GM21390 (cell line): ENCODE results near the gene PTPMT1.
"Not testable (repeated sequence)": the region's sequence is repeated elsewhere in the genome, so short reads cannot be mapped to it uniquely, and the experiment has no call there.

Experiments used
- ATAC-seq: cut with Tn5 transposase; IDR thresholded peaks from one replicate; pipeline ENCODE4 v1.9.1; 2021; ENCODE audit not compliant: unreplicated experiment

PTPMT1 gene

DNA sequence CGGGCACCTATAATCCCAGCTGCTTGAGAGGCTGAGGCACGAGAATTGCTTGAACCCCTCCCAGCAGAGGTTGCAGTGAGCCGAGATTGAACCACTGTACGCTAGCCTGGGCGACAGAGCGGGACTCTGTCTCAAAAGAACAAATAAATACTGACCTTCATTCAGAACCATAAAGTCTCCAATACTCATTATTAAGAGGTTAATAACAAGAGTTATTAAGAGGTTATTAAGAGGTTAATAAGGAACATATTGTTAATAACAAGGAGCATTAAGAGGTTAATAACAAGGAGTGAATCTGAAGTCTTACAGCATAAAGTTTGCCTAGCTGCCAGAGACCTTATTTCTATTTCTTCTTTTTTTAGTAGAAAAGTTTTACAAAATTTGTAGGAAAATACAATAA is 20.1 kb upstream of the PTPMT1 start:
- ATAC-seq = no peak

DNA sequence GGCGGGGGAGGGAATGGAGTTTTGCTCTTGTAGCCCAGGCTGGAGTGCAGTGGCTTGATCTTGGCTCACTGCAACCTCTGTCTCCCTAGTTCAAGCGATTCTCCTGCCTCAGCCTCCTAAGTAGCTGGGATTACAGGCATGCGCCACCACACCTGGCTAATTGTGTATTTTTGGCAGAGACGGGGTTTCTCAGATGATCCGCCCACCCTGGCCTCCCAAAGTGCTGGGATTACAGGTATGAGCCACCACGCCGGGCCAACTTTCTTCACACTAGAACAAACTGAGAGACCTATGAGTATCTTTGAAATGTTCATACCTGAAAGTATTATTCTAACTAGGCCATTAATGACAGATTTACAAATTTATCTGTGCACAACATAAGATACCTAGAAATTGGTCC is 19.1 kb upstream of the PTPMT1 start:
- not testable (repeated sequence) for ATAC-seq

DNA sequence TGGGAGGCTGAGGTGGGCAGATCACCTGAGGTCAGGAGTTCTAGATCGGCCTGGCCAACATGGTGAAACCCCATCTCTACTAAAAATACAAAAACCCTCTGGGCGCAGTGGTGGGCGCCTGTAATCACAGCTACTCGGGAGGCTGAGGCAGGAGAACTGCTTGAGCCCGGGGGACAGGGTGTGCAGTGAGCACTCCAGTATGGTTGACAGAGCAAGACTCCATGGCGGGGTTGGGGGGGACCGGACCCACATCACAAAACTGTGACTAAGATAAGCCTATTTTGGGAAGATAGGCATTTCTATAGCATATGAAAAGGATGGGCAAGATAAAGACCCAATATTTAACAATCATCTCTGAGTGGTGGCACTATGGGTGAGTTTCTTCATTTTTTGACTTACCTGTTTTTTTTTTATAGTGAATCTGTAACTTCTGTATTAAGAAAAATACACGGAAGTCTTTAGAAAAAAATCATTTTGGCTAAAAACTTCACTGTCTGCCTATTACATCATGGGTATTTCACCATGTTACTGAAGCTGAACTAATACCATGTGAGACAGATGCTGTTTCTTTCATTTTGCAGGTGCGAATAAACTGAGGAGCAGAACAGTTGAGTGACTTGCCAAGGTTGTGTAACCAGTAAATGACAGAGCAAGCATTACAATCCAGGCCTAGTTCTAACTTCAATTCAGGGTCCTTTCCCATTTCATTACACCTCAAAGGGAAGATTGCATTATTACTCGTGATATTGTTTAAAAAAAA is 14.9 kb upstream of the PTPMT1 start:
- ATAC-seq = no peak

DNA sequence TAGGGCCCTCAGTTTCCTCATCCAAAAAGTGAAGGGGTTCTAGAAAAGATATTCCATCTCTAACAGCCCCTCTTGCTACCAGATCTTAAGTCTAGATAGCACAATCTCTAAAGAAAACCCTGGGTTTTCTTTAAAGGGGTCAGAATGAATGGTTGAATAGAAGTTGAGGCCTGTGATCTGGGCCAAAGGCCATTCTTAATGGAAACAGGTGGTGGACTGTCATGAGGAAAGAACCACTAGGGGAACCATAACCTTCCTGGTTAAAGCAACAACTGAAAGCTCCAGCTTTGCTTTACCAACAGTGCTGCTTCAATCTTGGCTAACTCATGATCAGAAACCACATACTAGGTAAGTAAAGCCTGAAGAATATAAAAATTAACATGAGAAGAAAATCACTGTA is 14.3 kb upstream of the PTPMT1 start:
- ATAC-seq = no peak

DNA sequence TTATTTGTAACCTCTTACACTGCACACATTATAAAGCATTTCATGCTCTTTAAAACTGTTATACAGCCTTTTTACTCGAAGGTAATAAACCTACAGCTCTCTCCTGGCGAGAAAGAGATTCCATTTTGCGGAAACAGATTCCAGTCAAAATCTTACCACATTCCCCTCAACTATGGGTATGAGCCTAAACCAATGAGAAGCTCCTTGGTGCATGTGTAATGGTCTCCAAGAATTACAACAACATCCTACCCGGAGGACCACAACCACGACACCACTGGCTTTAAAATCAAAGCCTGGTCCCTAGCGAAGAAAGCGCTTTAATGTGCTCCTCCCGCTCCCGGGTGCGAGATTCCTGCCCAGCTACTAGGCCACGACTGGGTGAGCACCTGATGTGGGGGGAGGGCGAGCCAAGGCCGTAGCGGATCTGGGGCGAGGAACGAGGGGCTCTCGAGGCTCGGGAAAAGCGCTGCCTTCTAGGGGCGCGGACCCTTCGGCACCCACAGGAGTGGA is 13.3 kb upstream of the PTPMT1 start:
- ATAC-seq = no peak

DNA sequence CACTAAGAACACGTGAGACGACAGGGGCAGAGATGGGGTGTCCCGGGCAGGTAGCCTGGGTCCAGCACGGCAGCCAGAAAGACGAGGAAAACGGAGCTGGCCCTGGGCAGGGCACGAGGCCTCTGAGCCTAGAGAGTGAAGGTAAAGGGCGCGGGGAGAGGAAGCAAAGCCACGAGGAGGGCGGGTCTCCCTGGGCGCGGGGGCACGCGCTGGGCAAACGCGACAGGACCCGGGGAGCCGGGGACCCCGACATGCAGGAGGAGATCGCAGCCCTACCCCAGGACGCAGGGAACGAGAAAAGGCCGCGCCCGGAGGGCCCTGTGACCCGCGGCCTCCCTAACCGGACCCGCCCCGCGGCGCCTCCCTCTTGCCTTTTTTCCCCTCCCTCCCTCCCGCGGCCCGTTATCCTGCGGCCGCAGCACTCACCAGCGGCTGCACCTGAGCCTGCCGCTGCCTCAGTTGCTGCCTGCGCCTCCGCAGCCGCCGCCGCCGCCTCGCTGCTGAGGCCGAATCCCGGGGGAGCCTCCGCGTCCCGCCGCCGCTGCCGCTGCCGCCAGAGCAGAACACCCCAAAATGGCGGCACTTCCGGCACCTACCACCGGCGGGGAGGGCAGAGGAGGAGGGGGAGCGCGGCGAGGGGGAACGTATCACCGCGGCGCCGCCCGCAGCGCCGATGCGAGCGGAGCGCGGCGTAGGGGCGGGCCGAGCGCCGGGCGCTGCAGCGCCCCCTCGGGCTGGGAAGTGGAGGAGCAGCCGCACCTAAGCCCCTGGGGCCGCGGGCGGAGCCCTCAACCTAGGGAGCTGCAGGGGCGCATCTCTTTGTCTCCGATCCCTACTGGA is 12.6 kb upstream of the PTPMT1 start, which contains the start of gene CELF1:
CELF1 (minus strand) TSS at position 567 of the 840 bp plus-strand sequence. CDS start 53,609 bp downstream, outside the sequence.
- peak; percentile 93 for ATAC-seq

DNA sequence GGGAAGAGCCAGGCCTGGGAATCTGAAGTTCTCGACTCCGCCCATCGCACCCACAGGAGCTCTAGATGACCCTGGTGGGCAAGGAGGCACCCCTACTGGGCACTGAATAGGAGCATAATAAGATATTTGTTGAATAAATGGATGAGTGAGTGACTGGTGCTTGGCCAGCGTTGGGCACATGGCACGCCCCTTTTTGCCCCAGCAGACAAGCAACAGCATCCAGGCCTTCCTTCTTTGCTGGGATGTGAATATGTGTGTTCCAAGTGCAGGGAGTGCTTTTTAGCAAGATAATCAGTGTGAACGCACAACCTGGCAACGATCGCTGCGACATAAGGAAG is 12.0 kb upstream of the PTPMT1 start:
- ATAC-seq = peak; percentile 15

DNA sequence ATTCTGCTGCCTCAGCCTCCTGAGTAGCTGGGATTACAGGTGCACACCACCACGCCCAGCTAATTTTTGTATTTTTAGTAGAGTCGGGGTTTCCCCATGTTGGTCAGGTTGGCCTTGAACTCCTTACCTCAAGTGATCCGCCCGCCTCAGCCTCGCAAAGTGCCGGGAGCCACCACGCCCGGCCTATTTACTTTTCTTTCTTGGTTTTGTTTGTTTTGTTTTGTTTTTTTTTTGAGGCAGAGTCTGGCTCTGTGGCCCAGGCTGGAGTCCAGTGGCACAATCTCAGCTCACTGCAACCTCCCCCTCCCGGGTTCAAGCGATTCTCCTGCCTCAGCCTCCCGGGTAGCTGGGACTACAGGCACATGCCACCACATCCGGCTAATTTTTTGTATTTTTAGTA is 8.4 kb upstream of the PTPMT1 start:
- not testable (repeated sequence) for ATAC-seq

DNA sequence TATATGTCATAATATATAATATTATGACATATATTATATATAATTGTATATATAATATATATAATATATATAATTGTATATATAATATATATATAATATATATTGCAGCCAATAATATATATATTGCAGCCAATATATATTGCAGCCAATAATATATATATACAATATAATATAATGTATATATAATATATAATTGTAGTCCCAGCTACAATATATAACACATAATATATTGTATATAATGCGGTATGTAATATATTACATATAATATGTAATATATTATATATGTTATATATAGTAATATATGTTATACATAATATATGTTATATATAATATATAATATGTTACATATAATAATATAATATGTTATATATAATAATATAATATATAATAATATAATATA is 6.7 kb upstream of the PTPMT1 start:
- ATAC-seq = no peak

DNA sequence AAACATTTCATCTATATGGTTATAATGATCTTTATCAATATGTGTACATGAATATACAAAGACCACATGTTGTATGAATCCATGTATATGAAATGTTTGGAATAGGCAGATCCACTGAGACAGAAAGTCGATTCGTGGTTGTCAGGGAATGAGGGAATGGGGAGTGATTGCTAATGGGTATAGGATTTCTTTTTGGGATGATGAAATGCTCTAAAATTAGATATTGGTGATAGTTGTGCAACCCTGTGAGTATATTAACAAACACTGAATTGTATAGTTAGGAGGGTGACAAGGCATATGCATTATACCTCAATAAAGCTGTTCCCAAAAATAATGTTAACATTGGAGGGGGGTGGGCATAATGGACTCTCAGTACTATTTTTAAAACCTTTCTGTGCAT is 5.0 kb upstream of the PTPMT1 start:
- no peak for ATAC-seq

DNA sequence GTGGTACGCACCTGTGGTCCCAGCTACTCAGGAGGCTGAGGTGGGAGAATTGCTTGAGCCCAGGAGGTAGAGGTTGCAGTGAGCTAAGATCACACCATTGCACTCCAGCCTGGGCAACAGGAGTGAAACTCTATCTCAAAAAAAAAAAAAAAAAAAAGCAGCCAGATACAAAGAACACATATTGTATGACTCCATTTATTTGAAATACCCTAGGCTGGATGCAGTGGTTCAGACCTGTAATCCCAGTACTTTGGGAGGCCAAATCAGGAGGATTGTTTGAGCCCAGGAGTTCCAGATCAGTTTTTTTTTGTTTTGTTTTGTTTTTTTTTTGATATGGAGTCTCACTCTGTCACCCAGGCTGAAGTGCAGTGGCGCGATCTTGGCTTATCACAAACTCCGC is 3.0 kb upstream of the PTPMT1 start:
- not testable (repeated sequence) for ATAC-seq

DNA sequence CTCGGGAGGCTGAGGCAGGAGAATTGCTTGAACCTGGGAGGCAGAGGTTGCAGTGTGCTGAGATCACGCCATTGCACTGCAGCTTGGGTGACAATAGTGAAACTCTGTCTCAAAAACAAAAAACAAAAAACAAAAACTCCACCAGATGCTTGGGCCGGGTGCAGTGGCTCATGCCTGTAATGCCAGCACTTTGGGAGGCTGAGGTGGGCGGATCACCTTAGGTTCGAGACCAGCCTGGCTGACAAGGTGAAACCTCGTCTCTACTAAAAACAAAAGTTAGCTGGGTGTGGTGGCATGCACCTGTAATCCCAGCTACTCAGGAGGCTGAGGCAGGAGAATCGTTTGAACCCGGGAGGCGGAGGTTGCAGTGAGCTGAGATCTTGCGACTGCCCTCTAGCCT is 1.0 kb upstream of the PTPMT1 start:
- ATAC-seq = not testable (repeated sequence)

DNA sequence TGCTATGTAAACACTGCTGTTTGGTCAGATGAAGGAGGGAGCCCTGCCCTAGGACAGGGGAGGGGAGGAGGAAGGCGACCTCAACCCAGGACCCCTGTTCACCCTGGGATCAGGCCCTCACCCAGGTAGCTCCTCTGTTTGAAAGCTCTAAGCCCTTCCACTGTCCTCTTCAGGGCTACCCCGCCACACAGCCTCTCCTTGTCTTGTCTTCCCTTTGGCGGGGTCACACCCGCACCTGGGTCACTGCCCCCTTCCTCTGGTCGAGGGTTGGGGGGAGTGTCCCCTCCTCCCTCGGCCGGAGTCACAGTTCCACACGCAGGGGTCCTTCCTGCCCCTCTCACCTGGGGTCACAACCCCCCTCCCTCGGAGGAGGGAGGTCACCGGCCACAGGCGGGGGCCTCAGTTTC is 463 bp upstream of the PTPMT1 start:
- no peak for ATAC-seq

DNA sequence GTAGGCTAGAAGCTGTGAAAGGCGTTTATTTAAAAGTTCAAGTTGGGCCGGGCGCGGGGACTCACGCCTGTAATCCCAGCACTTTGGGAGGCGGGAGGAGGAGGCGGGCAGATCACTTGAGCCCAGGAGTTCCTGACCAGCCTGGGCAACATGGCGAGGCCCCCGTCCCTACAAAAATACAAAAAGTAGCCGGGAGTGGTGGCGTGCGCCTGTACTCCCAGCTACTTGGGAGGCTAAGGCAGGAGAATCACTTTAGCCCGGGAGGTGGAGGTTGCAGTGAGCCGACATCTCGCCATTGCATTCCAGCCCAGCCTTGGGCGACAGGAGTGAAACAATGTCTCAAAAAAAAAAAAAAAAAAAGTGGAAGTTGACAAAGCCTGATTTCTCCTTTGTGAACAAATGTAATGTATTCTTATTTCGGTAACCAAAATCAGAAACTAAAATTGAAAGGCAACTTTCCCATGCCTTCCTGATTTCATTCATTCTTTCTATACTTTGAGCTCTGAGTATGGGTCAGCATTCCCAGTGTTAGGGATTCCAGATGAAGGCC is 825 bp downstream of the PTPMT1 start:
- peak; percentile 16 for ATAC-seq

DNA sequence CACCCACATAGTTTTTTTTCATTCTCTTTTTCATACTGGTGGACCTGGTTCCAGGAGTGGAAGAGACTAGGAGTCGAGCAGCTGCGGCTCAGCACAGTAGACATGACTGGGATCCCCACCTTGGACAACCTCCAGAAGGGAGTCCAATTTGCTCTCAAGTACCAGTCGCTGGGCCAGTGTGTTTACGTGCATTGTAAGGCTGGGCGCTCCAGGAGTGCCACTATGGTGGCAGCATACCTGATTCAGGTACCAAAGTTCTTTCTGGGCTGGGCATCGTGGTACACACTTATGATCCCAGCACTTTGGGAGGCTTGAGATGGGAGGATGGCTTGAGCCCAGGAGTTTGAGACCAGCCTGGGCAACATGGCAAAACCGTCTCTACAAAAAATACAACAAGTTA is 4.2 kb downstream of the PTPMT1 start:
- no peak for ATAC-seq

DNA sequence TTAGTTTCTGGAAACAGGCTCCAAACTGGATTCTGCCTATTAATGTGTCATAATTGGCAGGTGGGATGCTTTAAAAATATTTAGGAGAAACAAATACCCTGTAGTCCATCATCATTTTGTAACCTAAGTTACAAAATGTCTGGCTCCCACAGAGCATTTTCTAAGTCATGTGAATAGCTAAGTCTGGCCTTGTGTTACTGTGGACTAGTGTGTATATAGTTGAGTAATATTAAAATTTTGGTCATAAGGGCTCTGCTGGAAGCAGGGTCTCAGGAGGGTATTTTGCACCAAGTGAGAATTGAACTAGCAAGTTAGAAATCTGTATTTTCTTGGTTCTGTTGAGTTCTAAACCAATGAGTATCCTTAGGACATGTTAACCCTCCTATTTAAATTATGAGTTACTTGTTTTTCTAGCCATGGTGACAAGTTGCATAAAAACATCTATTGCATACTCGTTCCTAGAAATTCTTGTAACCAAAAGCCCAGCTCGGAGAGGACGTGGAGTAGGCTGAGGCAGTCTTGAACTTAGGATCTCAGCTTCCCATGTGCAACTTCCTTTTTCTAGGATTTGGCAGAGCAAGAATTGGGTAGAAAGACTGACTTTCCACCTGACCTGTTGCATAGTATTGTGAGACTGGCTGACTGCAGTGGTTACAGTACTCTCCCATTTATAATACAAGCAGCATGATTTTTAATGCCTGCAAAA is 5.4 kb downstream of the PTPMT1 start:
- no peak for ATAC-seq

DNA sequence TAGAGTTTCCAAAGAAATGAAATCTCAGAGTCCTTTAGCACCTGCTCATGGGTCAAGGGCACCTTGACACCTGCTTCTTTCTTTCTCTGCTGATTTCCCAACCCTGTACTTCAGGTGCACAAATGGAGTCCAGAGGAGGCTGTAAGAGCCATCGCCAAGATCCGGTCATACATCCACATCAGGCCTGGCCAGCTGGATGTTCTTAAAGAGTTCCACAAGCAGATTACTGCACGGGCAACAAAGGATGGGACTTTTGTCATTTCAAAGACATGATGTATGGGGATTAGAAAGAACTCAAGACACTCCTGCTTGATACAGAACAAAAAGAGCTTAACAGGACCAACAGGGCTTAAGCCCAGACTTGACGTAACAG is 5.9 kb downstream of the PTPMT1 start:
- no peak for ATAC-seq

DNA sequence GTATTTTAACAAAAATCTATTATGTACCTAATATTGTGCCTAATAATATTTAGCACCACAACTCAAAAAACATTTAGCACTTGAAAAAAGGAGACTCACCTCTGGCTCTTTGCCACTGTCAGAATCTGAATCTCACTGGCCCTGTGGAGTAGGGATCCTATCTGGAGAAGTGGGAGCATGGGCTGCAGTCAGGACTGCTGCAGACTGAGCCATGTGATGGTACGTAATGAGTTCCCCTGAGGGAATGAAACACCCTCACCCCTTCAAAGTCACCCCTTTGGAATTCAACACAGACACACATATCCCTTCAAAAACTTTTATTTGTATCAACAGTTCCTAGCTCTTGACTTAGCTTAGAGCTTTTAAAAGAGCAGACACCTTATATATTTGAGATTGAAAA is 6.5 kb downstream of the PTPMT1 start:
- ATAC-seq = no peak

DNA sequence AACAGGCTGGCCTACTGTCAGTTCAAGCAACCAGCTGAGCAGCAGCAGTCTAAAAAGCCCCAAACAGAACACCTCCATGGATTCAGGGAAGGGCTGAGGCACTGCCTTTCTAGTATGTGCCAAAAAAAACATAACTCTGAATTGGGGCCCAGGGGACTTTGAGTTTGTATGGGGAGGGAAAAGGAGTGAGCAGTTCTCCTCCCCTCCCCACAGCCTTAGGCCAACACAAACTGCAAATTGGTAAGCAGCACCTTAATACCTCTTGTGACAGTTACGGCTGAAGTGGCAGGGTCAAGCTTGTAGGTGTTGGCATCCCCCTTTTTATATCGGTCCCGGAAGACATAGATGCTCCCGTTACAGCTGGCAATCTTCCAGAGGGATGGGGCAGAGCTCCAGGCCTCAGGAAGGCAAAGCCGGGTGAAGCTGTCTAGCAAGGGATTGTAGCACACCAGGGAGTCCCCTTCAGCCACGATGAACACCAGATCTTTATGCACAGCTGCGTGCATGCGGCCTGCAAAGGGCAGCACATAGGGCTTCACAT is 7.4 kb downstream of the PTPMT1 start:
- no peak for ATAC-seq

DNA sequence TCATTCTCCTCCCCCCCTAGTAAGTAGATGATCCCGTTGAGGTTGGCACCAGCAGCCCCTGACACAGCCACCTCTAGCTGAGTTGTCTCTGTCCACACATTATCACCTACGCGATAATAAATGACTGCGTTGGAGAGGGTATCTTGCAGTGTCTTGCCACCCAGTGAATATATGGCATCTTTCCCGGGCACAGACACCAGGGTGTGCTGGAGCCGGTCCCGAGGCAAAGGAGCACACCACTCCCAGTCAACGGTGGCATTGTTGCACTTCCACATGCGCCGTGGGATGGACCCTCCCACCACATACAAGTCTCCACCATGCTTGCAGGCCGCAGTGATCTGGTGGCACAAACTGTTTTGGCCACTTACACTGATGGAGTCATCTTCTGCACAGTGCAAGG is 7.9 kb downstream of the PTPMT1 start:
- no peak for ATAC-seq

DNA sequence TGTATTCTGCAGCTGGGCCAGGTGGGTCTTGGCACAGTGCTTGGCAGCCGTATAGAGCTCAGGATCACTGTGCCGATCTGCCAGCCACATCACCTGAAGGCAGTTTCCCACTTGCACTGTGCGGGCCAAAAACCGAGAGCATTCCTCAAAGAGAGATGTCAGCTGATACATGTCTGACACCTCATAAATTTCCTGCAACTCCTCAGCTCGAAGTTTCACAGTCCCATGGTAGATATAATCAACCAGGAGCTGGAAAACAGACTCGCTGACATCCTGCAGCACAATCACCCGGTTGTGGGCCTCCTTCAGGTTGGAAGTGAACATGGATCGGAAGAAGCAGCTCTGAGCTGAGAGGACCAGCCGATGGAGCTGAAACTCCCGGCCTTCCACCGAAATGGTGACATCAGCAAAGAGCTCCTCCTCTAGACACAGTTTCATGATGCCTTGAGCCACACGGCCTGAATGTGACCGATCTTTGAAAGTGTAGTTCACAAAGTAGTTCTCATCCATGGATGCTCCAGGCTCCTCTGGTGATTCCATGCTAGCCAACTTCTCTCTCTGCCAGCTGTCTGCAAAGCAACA is 12.2 kb downstream of the PTPMT1 start:
- no peak for ATAC-seq
